SIG-M5 treated with dmso at 0.1 percent for 504 hours (cell line): ENCODE data around the gene SLC25A2.
A peak's percentile ranks its signal among the peaks of the same experiment; 100 is the strongest.
"Not testable (repeated sequence)": the region's sequence is repeated elsewhere in the genome, so short reads cannot be mapped to it uniquely, and the experiment has no call there.

Experiments
- DNase-seq: peaks from one replicate; lab custom pipeline; 2025; ENCODE audit not compliant: unreplicated experiment; lab: John Stamatoyannopoulos, UW

The SLC25A2 gene

GRCh38 chr5:141316963-141317362, 13.1 kb upstream of the SLC25A2 start:
- not testable (repeated sequence) for DNase-seq

- DNase-seq = peak; percentile 13
Measured at GRCh38 chr5:141313711-141314110, 9.9 kb upstream of the SLC25A2 start.

GRCh38 chr5:141306630-141307029, 2.8 kb upstream of the SLC25A2 start:
- no peak for DNase-seq

- no peak for DNase-seq
Measured at GRCh38 chr5:141298376-141298775, 5.5 kb downstream of the SLC25A2 start.

GRCh38 chr5:141272906-141273305, 30.9 kb downstream of the SLC25A2 start:
- DNase-seq = no peak

GRCh38 chr5:141269195-141269594, 34.7 kb downstream of the SLC25A2 start:
- no peak for DNase-seq

GRCh38 chr5:141261238-141261546, 42.7 kb downstream of the SLC25A2 start:
- DNase-seq = no peak

- no peak for DNase-seq
Measured at GRCh38 chr5:141260458-141261237, 43.2 kb downstream of the SLC25A2 start.

GRCh38 chr5:141258948-141259347, 44.9 kb downstream of the SLC25A2 start:
- DNase-seq = no peak

- no peak for DNase-seq
Measured at GRCh38 chr5:141258464-141258863, 45.4 kb downstream of the SLC25A2 start.
